Measurements from ENCODE around the gene HSPB1. TPM values are rescaled to one million over a fixed set of nuclear protein-coding genes. Genes with fewer than 3 reads are reported as not detected.

HSPB1 gene
- total RNA-seq, 1 donor from 2014 or later, result 80.4 TPM

GRCh38 chr7:76342222-76342621 is 39.7 kb downstream of the HSPB1 start:
- H3K36me3 ChIP-seq (ENCODE audit: control insufficient read depth in 3 of 3, insufficient read depth in 3 of 3, low read length in 3 of 3), result peaks cover 16 to 31% (median 30%) of the 10 kb centered on the region in 3 donors
- H3K9me3 ChIP-seq (ENCODE audit: control insufficient read depth in 3 of 3, low read length in 3 of 3), result no peaks in the 10 kb centered on the region
- no peak overlapping the region for H3K27ac ChIP-seq (ENCODE audit: low read depth, low read length)
- H3K4me1 ChIP-seq (ENCODE audit: control insufficient read depth in 3 of 3, insufficient read depth in 3 of 3, low read length in 3 of 3), result peaks cover 52 to 63% (median 53%) of the 10 kb centered on the region in 3 donors
- no peak overlapping the region for H3K4me3 ChIP-seq (ENCODE audit: low read length in 3 of 3)
- no peak overlapping the region for H3K9ac ChIP-seq (ENCODE audit: low read depth in 1 of 3, low read length in 3 of 3)
- H3K27me3 ChIP-seq (ENCODE audit: control insufficient read depth in 3 of 3, insufficient read depth in 3 of 3, low read length in 3 of 3), result no peaks in the 10 kb centered on the region

- no peak overlapping the region for H3K27ac ChIP-seq (ENCODE audit: low read depth, low read length)
- H3K9ac ChIP-seq (ENCODE audit: low read depth in 1 of 3, low read length in 3 of 3), result no peak overlapping the region
- H3K27me3 ChIP-seq (ENCODE audit: control insufficient read depth in 3 of 3, insufficient read depth in 3 of 3, low read length in 3 of 3), result no peaks in the 10 kb centered on the region
- no peaks in the 10 kb centered on the region for H3K9me3 ChIP-seq (ENCODE audit: control insufficient read depth in 3 of 3, low read length in 3 of 3)
- H3K36me3 ChIP-seq (ENCODE audit: control insufficient read depth in 3 of 3, insufficient read depth in 3 of 3, low read length in 3 of 3), result peaks cover 16 to 35% (median 30%) of the 10 kb centered on the region in 3 donors
- peaks cover 49 to 65% (median 55%) of the 10 kb centered on the region in 3 donors for H3K4me1 ChIP-seq (ENCODE audit: control insufficient read depth in 3 of 3, insufficient read depth in 3 of 3, low read length in 3 of 3)
- no peak overlapping the region for H3K4me3 ChIP-seq (ENCODE audit: low read length in 3 of 3)
Observed at GRCh38 chr7:76343294-76343930, 40.9 kb downstream of the HSPB1 start.

- H3K36me3 ChIP-seq (ENCODE audit: control insufficient read depth in 3 of 3, insufficient read depth in 3 of 3, low read length in 3 of 3), result peaks cover 16 to 35% (median 30%) of the 10 kb centered on the region in 3 donors
- H3K27ac ChIP-seq (ENCODE audit: low read depth, low read length), result no peak overlapping the region
- H3K9me3 ChIP-seq (ENCODE audit: control insufficient read depth in 3 of 3, low read length in 3 of 3), result no peaks in the 10 kb centered on the region
- no peak overlapping the region for H3K9ac ChIP-seq (ENCODE audit: low read depth in 1 of 3, low read length in 3 of 3)
- peaks cover 44 to 61% (median 52%) of the 10 kb centered on the region in 3 donors for H3K4me1 ChIP-seq (ENCODE audit: control insufficient read depth in 3 of 3, insufficient read depth in 3 of 3, low read length in 3 of 3)
- no peaks in the 10 kb centered on the region for H3K27me3 ChIP-seq (ENCODE audit: control insufficient read depth in 3 of 3, insufficient read depth in 3 of 3, low read length in 3 of 3)
- no peak overlapping the region for H3K4me3 ChIP-seq (ENCODE audit: low read length in 3 of 3)
Observed at GRCh38 chr7:76343931-76344321, 41.5 kb downstream of the HSPB1 start.

- Histone ChIP-seq H3K9me3 (ENCODE audit: control insufficient read depth in 3 of 3, low read length in 3 of 3) (no peaks in the 10 kb centered on the region), H3K27me3 (ENCODE audit: control insufficient read depth in 3 of 3, insufficient read depth in 3 of 3, low read length in 3 of 3) (no peaks in the 10 kb centered on the region), H3K36me3 (ENCODE audit: control insufficient read depth in 3 of 3, insufficient read depth in 3 of 3, low read length in 3 of 3) (peaks cover 16 to 45% (median 38%) of the 10 kb centered on the region in 3 donors), H3K4me3 (ENCODE audit: low read length in 3 of 3) (peak overlapping the region in 1 of 3 donors; percentile 4), H3K4me1 (ENCODE audit: control insufficient read depth in 3 of 3, insufficient read depth in 3 of 3, low read length in 3 of 3) (peaks cover 52 to 66% (median 53%) of the 10 kb centered on the region in 3 donors), H3K9ac (ENCODE audit: low read depth in 1 of 3, low read length in 3 of 3) (no peak overlapping the region), H3K27ac (ENCODE audit: low read depth, low read length) (peak overlapping the region; percentile 69)
Observed at GRCh38 chr7:76346097-76346496, 43.6 kb downstream of the HSPB1 start.

- Histone ChIP-seq H3K4me3 (ENCODE audit: low read length in 3 of 3) (no peak overlapping the region), H3K4me1 (ENCODE audit: control insufficient read depth in 3 of 3, insufficient read depth in 3 of 3, low read length in 3 of 3) (peaks cover 55 to 68% (median 55%) of the 10 kb centered on the region in 3 donors), H3K27ac (ENCODE audit: low read depth, low read length) (peak overlapping the region; percentile 69), H3K27me3 (ENCODE audit: control insufficient read depth in 3 of 3, insufficient read depth in 3 of 3, low read length in 3 of 3) (no peaks in the 10 kb centered on the region), H3K36me3 (ENCODE audit: control insufficient read depth in 3 of 3, insufficient read depth in 3 of 3, low read length in 3 of 3) (peaks cover 16 to 45% (median 38%) of the 10 kb centered on the region in 3 donors), H3K9me3 (ENCODE audit: control insufficient read depth in 3 of 3, low read length in 3 of 3) (no peaks in the 10 kb centered on the region), H3K9ac (ENCODE audit: low read depth in 1 of 3, low read length in 3 of 3) (peak overlapping the region in 2 of 3 donors; percentile 27 to 29)
Observed at GRCh38 chr7:76346778-76347177, 44.3 kb downstream of the HSPB1 start.

GRCh38 chr7:76347710-76348109 is 45.2 kb downstream of the HSPB1 start:
- Histone ChIP-seq H3K27me3 (ENCODE audit: control insufficient read depth in 3 of 3, insufficient read depth in 3 of 3, low read length in 3 of 3) (no peaks in the 10 kb centered on the region), H3K27ac (ENCODE audit: low read depth, low read length) (peak overlapping the region; percentile 69)

GRCh38 chr7:76349313-76349885 is 46.9 kb downstream of the HSPB1 start:
- no peaks in the 10 kb centered on the region for H3K9me3 ChIP-seq (ENCODE audit: control insufficient read depth in 3 of 3, low read length in 3 of 3)
- no peak overlapping the region for H3K9ac ChIP-seq (ENCODE audit: low read depth in 1 of 3, low read length in 3 of 3)
- H3K4me1 ChIP-seq (ENCODE audit: control insufficient read depth in 3 of 3, insufficient read depth in 3 of 3, low read length in 3 of 3), result peaks cover 58 to 80% (median 67%) of the 10 kb centered on the region in 3 donors
- peaks cover 11 to 34% (median 25%) of the 10 kb centered on the region in 3 donors for H3K36me3 ChIP-seq (ENCODE audit: control insufficient read depth in 3 of 3, insufficient read depth in 3 of 3, low read length in 3 of 3)
- no peak overlapping the region for H3K4me3 ChIP-seq (ENCODE audit: low read length in 3 of 3)
- no peaks in the 10 kb centered on the region for H3K27me3 ChIP-seq (ENCODE audit: control insufficient read depth in 3 of 3, insufficient read depth in 3 of 3, low read length in 3 of 3)
- no peak overlapping the region for H3K27ac ChIP-seq (ENCODE audit: low read depth, low read length)

More at GRCh38 chr7:76347710-76348109, 45.2 kb downstream of the HSPB1 start:
- peaks cover 16 to 45% (median 36%) of the 10 kb centered on the region in 3 donors for H3K36me3 ChIP-seq (ENCODE audit: control insufficient read depth in 3 of 3, insufficient read depth in 3 of 3, low read length in 3 of 3)
- H3K9me3 ChIP-seq (ENCODE audit: control insufficient read depth in 3 of 3, low read length in 3 of 3), result no peaks in the 10 kb centered on the region
- no peak overlapping the region for H3K9ac ChIP-seq (ENCODE audit: low read depth in 1 of 3, low read length in 3 of 3)
- no peak overlapping the region for H3K4me3 ChIP-seq (ENCODE audit: low read length in 3 of 3)
- peaks cover 58 to 77% (median 58%) of the 10 kb centered on the region in 3 donors for H3K4me1 ChIP-seq (ENCODE audit: control insufficient read depth in 3 of 3, insufficient read depth in 3 of 3, low read length in 3 of 3)

- peak overlapping the region; percentile 79 for H3K27ac ChIP-seq (ENCODE audit: low read depth, low read length)
- no peak overlapping the region for H3K9ac ChIP-seq (ENCODE audit: low read depth in 1 of 3, low read length in 3 of 3)
- H3K36me3 ChIP-seq (ENCODE audit: control insufficient read depth in 3 of 3, insufficient read depth in 3 of 3, low read length in 3 of 3), result peaks cover 6 to 22% (median 16%) of the 10 kb centered on the region in 3 donors
- H3K9me3 ChIP-seq (ENCODE audit: control insufficient read depth in 3 of 3, low read length in 3 of 3), result no peaks in the 10 kb centered on the region
- peaks cover 63 to 74% (median 65%) of the 10 kb centered on the region in 3 donors for H3K4me1 ChIP-seq (ENCODE audit: control insufficient read depth in 3 of 3, insufficient read depth in 3 of 3, low read length in 3 of 3)
- H3K4me3 ChIP-seq (ENCODE audit: low read length in 3 of 3), result peak overlapping the region in 1 of 3 donors; percentile 4
- H3K27me3 ChIP-seq (ENCODE audit: control insufficient read depth in 3 of 3, insufficient read depth in 3 of 3, low read length in 3 of 3), result no peaks in the 10 kb centered on the region
Observed at GRCh38 chr7:76351372-76351771, 48.9 kb downstream of the HSPB1 start.

- H3K4me3 ChIP-seq (ENCODE audit: low read length in 3 of 3), result no peak overlapping the region
- H3K4me1 ChIP-seq (ENCODE audit: control insufficient read depth in 3 of 3, insufficient read depth in 3 of 3, low read length in 3 of 3), result peaks cover 61 to 72% (median 61%) of the 10 kb centered on the region in 3 donors
- no peaks in the 10 kb centered on the region for H3K27me3 ChIP-seq (ENCODE audit: control insufficient read depth in 3 of 3, insufficient read depth in 3 of 3, low read length in 3 of 3)
- peaks cover 0 to 14% (median 10%) of the 10 kb centered on the region in 3 donors for H3K36me3 ChIP-seq (ENCODE audit: control insufficient read depth in 3 of 3, insufficient read depth in 3 of 3, low read length in 3 of 3)
- peak overlapping the region; percentile 79 for H3K27ac ChIP-seq (ENCODE audit: low read depth, low read length)
- no peaks in the 10 kb centered on the region for H3K9me3 ChIP-seq (ENCODE audit: control insufficient read depth in 3 of 3, low read length in 3 of 3)
- peak overlapping the region; percentile 35 to 56 (median 53) for H3K9ac ChIP-seq (ENCODE audit: low read depth in 1 of 3, low read length in 3 of 3)
Observed at GRCh38 chr7:76352193-76352592, 49.7 kb downstream of the HSPB1 start.

- peaks cover 48 to 64% (median 60%) of the 10 kb centered on the region in 3 donors for H3K4me1 ChIP-seq (ENCODE audit: control insufficient read depth in 3 of 3, insufficient read depth in 3 of 3, low read length in 3 of 3)
Observed at GRCh38 chr7:76353744-76354143, 51.3 kb downstream of the HSPB1 start.

More at GRCh38 chr7:76353744-76354143, 51.3 kb downstream of the HSPB1 start:
- Histone ChIP-seq H3K9ac (ENCODE audit: low read depth in 1 of 3, low read length in 3 of 3) (no peak overlapping the region), H3K36me3 (ENCODE audit: control insufficient read depth in 3 of 3, insufficient read depth in 3 of 3, low read length in 3 of 3) (peaks cover 0 to 10% (median 9%) of the 10 kb centered on the region in 3 donors), H3K27ac (ENCODE audit: low read depth, low read length) (no peak overlapping the region), H3K4me3 (ENCODE audit: low read length in 3 of 3) (no peak overlapping the region), H3K27me3 (ENCODE audit: control insufficient read depth in 3 of 3, insufficient read depth in 3 of 3, low read length in 3 of 3) (no peaks in the 10 kb centered on the region), H3K9me3 (ENCODE audit: control insufficient read depth in 3 of 3, low read length in 3 of 3) (no peaks in the 10 kb centered on the region)

Data from skeletal muscle tissue (tissue), 4 donors.